ENCODE results near the gene ARMH4.

ARMH4 gene

GRCh38 chr14:58196198-58196597, 44.2 kb upstream of the ARMH4 start:
- POLR2A ChIA-PET: no interaction called here
- no peak for TF ChIP-seq CTCF (IDR thresholded peaks at IDR 0.05; ENCODE audit: insufficient read depth, low read length, missing control alignments)

GRCh38 chr14:58193542-58193941, 41.5 kb upstream of the ARMH4 start:
- TF ChIP-seq CTCF (IDR thresholded peaks at IDR 0.05; ENCODE audit: insufficient read depth, low read length, missing control alignments): no peak
- ChIA-PET CTCF (no interaction called here), POLR2A (interaction anchor here (0.6 kb wide), 1 partner anchor 14 kb away, joined by 3 read pairs; no protein-coding TSS in a partner anchor)
- no peak for DNase-seq (ENCODE audit: low read depth, low spot score)
- no peak overlapping the region for H3K4me3 ChIP-seq (ENCODE audit: low read depth, low read length)

More at GRCh38 chr14:58196198-58196597, 44.2 kb upstream of the ARMH4 start:
- DNase-seq (ENCODE audit: low read depth, low spot score): no peak
- CTCF ChIA-PET: interaction anchor here (1.8 kb wide), 1 partner anchor 88 kb away, joined by 3 read pairs; no protein-coding TSS in a partner anchor
- H3K4me3 ChIP-seq (ENCODE audit: low read depth, low read length): no peak overlapping the region

GRCh38 chr14:58191763-58192601, 40.0 kb upstream of the ARMH4 start:
- POLR2A ChIA-PET: no interaction called here
- no peak for TF ChIP-seq CTCF (IDR thresholded peaks at IDR 0.05; ENCODE audit: insufficient read depth, low read length, missing control alignments)
- no peak overlapping the region for H3K4me3 ChIP-seq (ENCODE audit: low read depth, low read length)
- no peak for DNase-seq (ENCODE audit: low read depth, low spot score)
- CTCF ChIA-PET: interaction anchor here (1.3 to 2.0 kb wide), 3 partner anchors 13 to 27 kb away, joined by 3 to 6 read pairs (median 4); no protein-coding TSS in a partner anchor

GRCh38 chr14:58189176-58189575, 37.2 kb upstream of the ARMH4 start:
- no peak for DNase-seq (ENCODE audit: low read depth, low spot score)
- ChIA-PET POLR2A (no interaction called here), CTCF (no interaction called here)
- no peak overlapping the region for H3K4me3 ChIP-seq (ENCODE audit: low read depth, low read length)
- TF ChIP-seq CTCF (IDR thresholded peaks at IDR 0.05; ENCODE audit: insufficient read depth, low read length, missing control alignments): no peak

GRCh38 chr14:58177125-58177524, 25.1 kb upstream of the ARMH4 start:
- no peak for DNase-seq (ENCODE audit: low read depth, low spot score)
- ChIA-PET POLR2A (no interaction called here), CTCF (interaction anchor here (6.1 kb wide), 1 partner anchor 11 kb away, joined by 26 read pairs; no protein-coding TSS in a partner anchor)
- H3K4me3 ChIP-seq (ENCODE audit: low read depth, low read length): no peak overlapping the region
- TF ChIP-seq CTCF (IDR thresholded peaks at IDR 0.05; ENCODE audit: insufficient read depth, low read length, missing control alignments): no peak

- CTCF ChIA-PET: no interaction called here
- no peak overlapping the region for H3K4me3 ChIP-seq (ENCODE audit: low read depth, low read length)
- DNase-seq (ENCODE audit: low read depth, low spot score): peak; percentile 59
- POLR2A ChIA-PET: interaction anchor here (0.9 kb wide), 1 partner anchor 8 kb away, joined by 3 read pairs; no protein-coding TSS in a partner anchor
- no peak for TF ChIP-seq CTCF (IDR thresholded peaks at IDR 0.05; ENCODE audit: insufficient read depth, low read length, missing control alignments)
Observed at GRCh38 chr14:58171090-58171489, 19.1 kb upstream of the ARMH4 start.
